Measurements from ENCODE around the gene RTL10.
"Not testable (repeated sequence)": the region's sequence is repeated elsewhere in the genome, so short reads cannot be mapped to it uniquely, and the experiment has no call there.

RTL10 gene

DNA sequence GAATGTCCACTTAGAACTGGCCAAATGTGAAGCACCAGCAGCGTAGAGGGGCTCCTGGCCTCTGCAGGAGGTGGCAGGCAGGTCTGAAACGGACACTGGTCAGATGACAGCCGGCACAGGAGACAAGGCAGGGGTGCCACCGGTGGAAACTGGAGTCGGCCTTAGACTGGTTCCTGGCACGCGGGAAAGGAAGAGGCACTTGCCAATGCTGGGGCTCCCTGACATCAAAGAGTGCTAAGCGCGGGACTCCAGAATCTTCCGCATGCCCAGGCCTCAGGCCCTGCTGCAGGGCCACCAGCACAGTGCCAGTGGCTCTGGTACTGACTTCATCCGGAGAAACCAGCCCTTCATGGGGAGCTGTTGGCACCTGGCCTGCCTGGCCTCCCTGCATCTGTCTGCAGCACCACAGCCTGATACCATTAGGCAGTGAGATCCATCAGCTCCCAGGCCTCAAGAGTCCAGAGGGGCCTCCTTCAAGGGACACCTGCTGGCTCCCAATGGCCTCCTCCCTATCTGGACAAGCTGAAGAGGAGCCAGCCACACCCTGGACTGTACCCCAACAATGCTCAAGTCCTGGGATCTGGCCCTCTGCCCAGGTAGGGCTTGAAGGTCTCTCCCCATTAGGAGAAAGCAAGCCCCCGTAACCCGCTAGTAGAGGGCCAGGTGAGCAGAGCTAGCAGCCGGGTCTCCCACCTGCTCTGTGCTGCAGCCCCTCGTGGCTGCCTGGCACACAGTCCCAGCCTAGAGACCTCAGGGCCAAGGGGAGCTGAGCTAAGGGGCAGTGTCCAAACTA, 29.7 kb upstream of the RTL10 start:
- TF ChIP-seq CTCF (IDR thresholded peaks at IDR 0.05; ENCODE audit: low read depth, low read length, missing control alignments): no peak
- DNase-seq (ENCODE audit: low read depth): no peak
- no peak overlapping the region for H3K4me3 ChIP-seq (ENCODE audit: low read depth, low read length)

- not testable (repeated sequence) for H3K4me3 ChIP-seq (ENCODE audit: low read depth, low read length); DNase-seq (ENCODE audit: low read depth)
These were observed 28.8 kb upstream of the RTL10 start for GRCh38 chr22:19883446-19883845.

DNA sequence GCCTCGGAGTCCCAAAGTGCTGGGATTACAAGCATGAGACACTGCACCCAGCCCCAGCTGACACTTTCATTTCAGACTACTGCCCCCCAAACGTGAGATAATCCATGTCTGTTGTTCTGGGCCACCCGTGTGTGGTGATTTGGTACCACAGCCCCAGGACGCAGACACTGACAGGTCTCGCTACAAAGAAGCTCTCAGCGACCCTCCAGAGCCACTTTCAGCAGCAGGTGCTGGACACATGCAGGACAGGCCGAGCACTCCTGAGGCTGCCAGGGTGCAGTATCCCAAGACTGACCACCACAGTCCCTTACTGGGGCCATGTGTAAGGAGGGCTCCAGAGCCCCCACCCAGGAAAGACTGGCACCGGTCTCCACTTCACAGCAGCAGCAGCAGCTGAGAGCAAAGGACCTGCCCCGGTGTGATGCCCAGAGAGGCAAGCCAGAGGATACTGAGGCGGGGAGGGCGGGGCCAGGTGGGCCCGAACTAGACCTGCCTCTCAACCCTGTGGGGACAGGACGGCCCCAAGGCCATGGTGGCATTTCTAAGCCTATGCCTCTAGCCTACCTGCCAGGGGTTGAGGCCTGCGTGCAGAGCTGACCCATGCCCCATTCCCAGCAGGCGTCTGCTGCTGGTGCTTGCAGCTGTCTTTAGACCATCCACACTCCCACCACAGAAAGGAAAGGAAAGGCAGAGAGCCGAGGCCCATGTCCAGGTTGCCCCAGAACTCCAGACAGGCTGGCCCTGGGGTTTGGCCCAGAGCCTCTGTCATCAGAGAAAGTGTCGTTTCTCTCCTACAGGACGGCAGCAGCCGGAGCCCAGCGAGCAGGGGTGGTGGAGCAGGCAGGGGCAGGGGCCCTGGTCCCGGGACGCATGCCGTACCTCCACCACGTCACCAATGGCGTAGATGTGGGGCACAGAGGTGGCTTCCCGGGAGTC, 28.0 kb upstream of the RTL10 start:
- no peak for DNase-seq (ENCODE audit: low read depth)
- H3K4me3 ChIP-seq (ENCODE audit: low read depth, low read length): no peak overlapping the region
- TF ChIP-seq CTCF (IDR thresholded peaks at IDR 0.05; ENCODE audit: low read depth, low read length, missing control alignments): no peak

DNA sequence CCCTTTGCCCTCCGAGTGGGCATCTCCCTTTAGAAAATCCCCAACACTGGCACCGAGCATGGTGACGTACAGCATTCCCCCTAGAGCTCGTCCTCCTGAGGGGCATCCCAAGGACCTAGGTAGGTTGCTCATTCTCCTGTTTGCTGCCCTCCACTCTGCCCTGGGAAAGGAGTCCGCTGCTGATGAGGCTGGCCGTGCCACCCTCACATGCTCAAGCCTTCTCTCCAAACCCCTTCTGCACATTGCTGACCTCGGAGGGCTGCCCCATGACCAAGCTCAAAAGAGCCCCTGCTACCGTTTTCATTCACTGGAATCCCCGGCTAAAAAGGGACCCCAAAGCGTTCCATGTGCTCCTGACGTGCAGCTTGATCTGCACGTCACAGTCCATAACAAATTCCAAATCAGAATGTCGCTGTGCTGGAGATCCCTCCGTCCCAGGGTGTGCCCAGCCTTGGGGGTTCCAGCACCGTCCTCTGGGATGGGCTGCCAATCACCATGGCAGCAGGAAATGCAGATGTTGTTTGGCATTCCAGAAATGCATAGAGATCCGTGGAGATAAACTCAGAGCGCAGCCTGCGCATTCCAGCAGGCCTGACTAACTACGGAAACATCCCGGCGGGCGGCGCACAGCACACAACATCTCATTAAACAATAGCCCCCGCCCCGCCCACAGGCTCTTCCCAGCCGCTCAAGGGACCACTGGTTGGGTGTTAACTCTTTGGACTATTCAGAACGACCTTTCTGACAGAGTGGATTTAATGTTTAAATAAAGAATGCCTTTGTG, 26.3 kb upstream of the RTL10 start:
- no peak for TF ChIP-seq CTCF (IDR thresholded peaks at IDR 0.05; ENCODE audit: low read depth, low read length, missing control alignments)
- H3K4me3 ChIP-seq (ENCODE audit: low read depth, low read length): no peak overlapping the region
- DNase-seq (ENCODE audit: low read depth): no peak

DNA sequence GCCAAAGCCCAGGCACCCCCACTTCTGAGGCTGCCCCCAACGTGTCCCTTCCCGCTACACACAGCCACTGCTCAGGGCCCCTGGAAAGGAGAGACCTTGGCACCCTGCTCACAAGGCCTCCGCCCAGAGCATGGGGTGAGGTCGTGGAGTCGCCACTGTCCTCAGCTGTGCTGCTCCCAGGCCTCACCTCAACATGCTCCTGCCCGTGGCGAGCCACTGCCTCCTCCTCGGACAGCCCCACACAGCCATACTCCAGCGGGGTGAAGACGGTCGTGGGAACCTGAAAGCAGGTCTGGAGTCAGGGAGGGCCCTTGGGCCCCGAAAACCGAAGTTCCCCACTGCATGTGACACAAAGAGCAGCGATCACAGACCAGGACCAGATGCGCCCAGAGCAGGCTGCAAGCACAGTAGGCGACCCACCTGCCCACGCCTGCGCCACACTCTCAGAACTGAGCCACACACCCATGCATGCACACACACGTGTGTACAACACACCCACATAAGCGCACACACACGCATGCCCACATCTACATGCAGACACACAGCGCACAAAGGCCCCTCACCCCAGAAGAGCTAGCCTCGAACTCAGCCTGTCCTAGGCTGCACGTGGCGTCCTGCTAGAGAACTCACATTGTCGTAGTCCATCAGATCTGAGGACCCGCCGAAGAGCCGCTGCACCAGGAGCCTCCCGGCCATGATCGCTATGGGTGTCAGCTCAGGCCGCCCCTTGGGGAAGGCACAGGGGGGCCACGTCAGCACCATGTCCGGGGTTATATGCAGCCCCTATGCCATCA, 25.5 kb upstream of the RTL10 start:
- no peak overlapping the region for H3K4me3 ChIP-seq (ENCODE audit: low read depth, low read length)
- TF ChIP-seq CTCF (IDR thresholded peaks at IDR 0.05; ENCODE audit: low read depth, low read length, missing control alignments): no peak
- no peak for DNase-seq (ENCODE audit: low read depth)

DNA sequence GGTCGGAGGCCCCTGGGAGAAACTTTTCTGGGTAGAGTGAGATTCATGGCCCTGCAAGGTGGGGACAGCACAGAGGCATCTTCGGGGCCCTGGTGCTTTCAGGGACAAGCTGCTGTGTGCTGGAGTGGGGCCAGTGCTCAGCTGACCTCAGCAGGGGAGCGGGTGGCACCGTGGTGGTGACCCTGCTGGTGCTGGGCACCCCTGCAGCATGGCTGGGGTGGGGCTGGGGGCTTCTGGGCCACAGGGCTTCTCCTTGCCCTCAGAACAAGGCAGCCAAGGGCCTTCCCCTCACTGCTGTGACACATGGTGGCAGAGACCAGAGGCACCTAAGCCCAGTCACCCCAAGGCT, 24.9 kb upstream of the RTL10 start:
- no peak for DNase-seq (ENCODE audit: low read depth)
- no peak overlapping the region for H3K4me3 ChIP-seq (ENCODE audit: low read depth, low read length)
- no peak for TF ChIP-seq CTCF (IDR thresholded peaks at IDR 0.05; ENCODE audit: low read depth, low read length, missing control alignments)
